ENCODE measurements around the gene SUV39H2. TPM values are rescaled to one million over a fixed set of nuclear protein-coding genes. Genes with fewer than 3 reads are reported as not detected.

Gene SUV39H2, protein sequence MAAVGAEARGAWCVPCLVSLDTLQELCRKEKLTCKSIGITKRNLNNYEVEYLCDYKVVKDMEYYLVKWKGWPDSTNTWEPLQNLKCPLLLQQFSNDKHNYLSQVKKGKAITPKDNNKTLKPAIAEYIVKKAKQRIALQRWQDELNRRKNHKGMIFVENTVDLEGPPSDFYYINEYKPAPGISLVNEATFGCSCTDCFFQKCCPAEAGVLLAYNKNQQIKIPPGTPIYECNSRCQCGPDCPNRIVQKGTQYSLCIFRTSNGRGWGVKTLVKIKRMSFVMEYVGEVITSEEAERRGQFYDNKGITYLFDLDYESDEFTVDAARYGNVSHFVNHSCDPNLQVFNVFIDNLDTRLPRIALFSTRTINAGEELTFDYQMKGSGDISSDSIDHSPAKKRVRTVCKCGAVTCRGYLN
- total RNA-seq = 1 to 10 TPM; 5.6 to 7.9 TPM
- long read RNA-seq, partial matches to known transcripts = 2 of 7 reads
- long read RNA-seq, other reads (novel, unspliced or antisense) = 2 of 7 reads

GRCh38 chr10:14878266-14879123 lies at the start of gene SUV39H2:
Gene SUV39H2, plus strand, starts transcription at chr10:14878866. Its CDS starts 23 bp downstream, at chr10:14878889.
- DNase-seq (peak; percentile 92 to 95), ATAC-seq (peak; percentile 94)
- intact Hi-C loops (cut with DNase I, micrococcal nuclease) = no loop called here

DNA sequence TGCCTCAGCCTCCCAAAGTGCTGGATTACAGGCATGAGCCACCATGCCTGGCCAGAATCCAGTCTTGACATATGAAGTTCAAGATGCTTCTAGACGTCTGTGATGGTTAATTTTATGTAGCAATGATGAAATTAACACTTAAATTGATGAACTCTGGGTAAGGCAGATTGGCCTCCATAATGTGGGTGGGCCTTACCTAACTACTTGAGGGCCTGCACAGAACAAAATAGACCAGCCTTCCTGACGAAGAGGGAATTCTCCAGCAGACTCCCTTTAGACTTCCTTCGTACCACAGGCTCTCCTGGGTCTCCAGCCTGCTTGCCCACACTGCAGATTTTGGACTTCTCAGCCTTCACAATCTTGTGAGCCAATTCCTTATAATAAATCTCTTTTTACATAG lies 45.6 kb upstream of the SUV39H2 start:
- ATAC-seq (no peak), DNase-seq (no peak)
- intact Hi-C loops (cut with DNase I, micrococcal nuclease) = no loop called here

GRCh38 chr10:14836208-14836607 lies 42.5 kb upstream of the SUV39H2 start:
- no peak for ATAC-seq
- intact Hi-C loops (cut with DNase I, micrococcal nuclease) = no loop called here

DNA sequence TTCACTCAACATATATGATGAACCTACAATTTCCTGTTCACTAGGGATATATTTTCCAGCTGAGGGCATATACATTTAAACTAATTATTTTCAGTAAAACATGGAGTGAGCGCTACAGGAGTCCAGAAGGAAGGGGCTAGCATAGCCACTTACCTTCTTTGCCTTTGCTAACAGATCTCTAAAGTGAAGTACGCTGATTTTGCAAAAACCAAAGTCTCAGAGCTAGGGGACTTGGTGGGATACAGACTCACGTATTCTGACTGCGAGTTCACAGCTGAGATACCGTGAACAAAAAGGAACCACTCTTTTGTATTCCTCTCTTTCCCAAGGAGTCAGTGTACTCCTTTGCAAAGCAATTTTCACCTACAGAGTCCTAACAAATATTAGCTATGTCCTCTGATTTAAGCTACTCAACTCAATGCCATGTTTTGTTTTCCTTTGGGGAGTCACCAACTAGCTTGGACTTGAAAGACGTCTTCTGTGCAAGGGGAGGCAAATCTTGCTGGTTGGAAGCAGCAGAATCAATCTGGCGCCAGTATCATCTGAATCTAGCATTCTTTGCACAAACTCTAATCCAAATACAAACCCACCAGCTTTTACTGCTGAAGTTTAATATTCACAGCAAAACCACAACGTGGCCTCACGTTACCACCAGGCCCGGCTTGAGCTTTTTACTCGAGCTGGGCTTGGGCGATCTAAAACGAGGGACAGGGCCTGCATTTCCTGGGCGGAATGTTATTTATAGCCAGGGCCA lies 41.5 kb upstream of the SUV39H2 start:
- DNase-seq = no peak
- intact Hi-C loops (cut with DNase I, micrococcal nuclease) = no loop called here
- ATAC-seq = no peak

More at GRCh38 chr10:14836208-14836607, 42.5 kb upstream of the SUV39H2 start:
- no peak for DNase-seq

GRCh38 chr10:14837757-14838581 lies 40.7 kb upstream of the SUV39H2 start, which contains the start of the genes CDNF, HSPA14 and MSANTD7:
Gene CDNF, minus strand, starts transcription at chr10:14838037. Its CDS starts 91 bp downstream, at chr10:14837946.
Gene HSPA14, plus strand, starts transcription at chr10:14838306. Its CDS starts 97 bp downstream, at chr10:14838403.
Gene MSANTD7, plus strand, starts transcription at chr10:14838306. Its CDS starts 3,979 bp downstream, at chr10:14842285.
- ATAC-seq = peak; percentile 91
- peak; percentile 99 for DNase-seq
- intact Hi-C loops (cut with DNase I, micrococcal nuclease) = no loop called here

DNA sequence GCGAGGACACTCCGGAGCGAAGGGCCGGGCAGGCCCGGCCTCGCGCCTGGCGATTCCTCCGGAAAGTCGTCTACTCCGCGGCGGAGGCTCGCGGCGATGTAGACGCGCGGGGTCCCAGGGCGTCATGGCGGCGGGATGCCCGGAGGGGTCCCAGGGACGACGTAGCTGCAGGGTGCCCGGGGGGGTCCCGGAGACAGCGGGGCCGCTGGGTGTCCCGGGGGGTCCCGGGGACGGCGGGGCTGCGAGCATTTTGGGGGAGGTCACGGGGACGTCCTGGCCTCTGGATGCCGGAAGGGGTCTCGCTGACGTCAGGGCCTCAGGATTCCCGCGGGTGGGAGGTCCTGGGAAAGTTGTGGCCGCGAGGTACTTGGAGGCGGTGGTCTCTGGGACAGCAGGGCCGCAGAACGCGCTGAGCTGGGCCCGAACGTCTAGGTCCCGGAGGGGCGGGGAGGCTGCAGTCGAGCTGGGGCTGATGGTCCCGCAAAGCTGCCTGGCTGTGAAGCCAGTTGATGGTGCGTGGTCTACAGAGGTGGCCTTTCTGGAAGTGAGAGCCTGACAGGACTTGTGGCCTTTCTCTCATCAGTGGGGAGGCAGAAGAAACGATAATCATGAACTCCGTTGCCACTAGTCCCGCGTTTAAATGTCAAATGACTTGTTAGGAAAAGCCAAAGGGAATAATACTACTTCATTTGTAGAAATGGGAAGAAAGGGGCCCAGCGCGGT lies 39.9 kb upstream of the SUV39H2 start:
- peak; percentile 34 for ATAC-seq
- DNase-seq = peak; percentile 49 to 50
- intact Hi-C loops (cut with DNase I, micrococcal nuclease) = no loop called here

GRCh38 chr10:14839305-14839695 lies 39.4 kb upstream of the SUV39H2 start:
- peak; percentile 21 for ATAC-seq
- DNase-seq = peak; percentile 39 to 49
- intact Hi-C loops (cut with DNase I, micrococcal nuclease) = no loop called here

- intact Hi-C loops (cut with DNase I, micrococcal nuclease) = no loop called here
Observed at GRCh38 chr10:14840178-14840577, 38.5 kb upstream of the SUV39H2 start.

GRCh38 chr10:14843327-14843988 lies 35.2 kb upstream of the SUV39H2 start:
- intact Hi-C loops (cut with DNase I, micrococcal nuclease) = no loop called here
- DNase-seq (no peak), ATAC-seq (no peak)

More at GRCh38 chr10:14840178-14840577, 38.5 kb upstream of the SUV39H2 start:
- no peak for DNase-seq
- no peak for ATAC-seq

GRCh38 chr10:14844948-14845347 lies 33.7 kb upstream of the SUV39H2 start:
- ATAC-seq (no peak), DNase-seq (no peak)
- intact Hi-C loops (cut with DNase I, micrococcal nuclease) = no loop called here

- intact Hi-C loops (cut with DNase I, micrococcal nuclease) = no loop called here
- ATAC-seq (no peak), DNase-seq (no peak)
Observed at GRCh38 chr10:14852236-14852635, 26.4 kb upstream of the SUV39H2 start.

DNA sequence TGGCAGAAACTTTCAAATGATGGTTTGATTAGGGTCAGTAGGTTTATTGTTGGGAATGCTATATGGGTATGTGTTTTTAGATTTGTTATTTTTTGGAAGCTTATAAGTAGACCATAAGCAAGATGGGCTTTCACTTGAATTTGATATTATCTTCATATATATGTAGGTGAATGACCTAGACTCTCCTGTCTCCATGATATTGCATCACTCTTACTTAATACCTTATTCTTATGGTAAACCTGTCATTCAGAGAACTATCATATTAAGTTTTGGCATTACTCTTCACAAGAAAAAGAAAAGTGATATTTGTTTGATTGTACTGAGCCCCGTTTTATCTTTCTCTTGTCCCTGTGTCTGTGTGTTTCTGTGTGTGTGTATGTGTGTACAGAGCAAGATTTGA lies 23.2 kb upstream of the SUV39H2 start:
- ATAC-seq (no peak), DNase-seq (no peak)
- intact Hi-C loops (cut with DNase I, micrococcal nuclease) = no loop called here

DNA sequence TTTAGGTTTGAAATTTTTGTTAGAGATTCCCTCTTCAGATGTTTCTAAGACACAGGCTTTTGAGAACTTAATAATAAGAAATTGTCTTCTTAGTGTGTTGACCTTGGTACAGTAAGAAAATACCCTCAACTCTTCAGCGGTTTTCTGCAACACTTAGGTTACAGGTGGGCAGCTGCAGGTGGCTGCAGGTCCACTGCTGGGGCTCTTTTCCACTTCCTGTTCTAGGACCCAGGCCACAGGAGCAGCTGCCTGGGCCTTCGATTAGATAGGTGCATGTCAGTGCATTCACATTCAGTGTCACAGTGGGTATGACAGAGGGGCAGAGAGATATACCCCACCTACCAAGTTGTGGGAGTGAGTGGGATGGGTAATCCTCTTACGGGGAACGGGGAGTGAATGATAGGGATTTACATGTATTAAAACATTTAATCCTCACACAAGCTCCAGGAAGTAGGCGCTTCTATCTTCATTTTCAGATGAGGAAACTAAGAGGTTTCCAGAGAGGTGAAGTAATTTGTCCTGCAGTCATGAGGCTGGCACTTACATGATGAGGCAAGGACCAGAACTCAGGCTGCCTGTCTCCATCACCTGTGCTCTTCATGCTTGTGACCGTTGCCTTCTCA lies 20.2 kb upstream of the SUV39H2 start:
- DNase-seq (no peak), ATAC-seq (no peak)
- intact Hi-C loops (cut with DNase I, micrococcal nuclease) = no loop called here

GRCh38 chr10:14859043-14859442 lies 19.6 kb upstream of the SUV39H2 start:
- DNase-seq = no peak
- intact Hi-C loops (cut with DNase I, micrococcal nuclease) = no loop called here
- ATAC-seq = no peak

DNA sequence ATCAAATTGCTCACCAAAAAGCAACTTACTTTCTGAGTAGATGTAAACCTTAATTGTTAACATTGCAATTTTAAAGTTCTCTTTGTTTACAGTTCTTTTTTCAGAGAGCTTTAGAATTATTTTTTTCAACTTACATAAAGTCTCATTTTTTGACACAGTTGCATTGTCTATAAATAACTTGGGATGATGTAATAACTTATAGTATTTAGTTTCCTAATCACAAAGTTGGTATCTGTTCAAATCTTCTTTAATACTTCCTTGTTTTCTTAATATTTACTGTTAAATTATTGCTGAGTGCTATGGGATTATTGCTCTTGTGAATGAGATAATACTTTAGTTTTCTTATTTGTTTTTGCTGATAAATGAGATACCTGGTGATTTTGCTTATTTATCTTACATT lies 18.9 kb upstream of the SUV39H2 start:
- ATAC-seq = no peak
- intact Hi-C loops (cut with DNase I, micrococcal nuclease) = no loop called here
- DNase-seq = no peak

DNA sequence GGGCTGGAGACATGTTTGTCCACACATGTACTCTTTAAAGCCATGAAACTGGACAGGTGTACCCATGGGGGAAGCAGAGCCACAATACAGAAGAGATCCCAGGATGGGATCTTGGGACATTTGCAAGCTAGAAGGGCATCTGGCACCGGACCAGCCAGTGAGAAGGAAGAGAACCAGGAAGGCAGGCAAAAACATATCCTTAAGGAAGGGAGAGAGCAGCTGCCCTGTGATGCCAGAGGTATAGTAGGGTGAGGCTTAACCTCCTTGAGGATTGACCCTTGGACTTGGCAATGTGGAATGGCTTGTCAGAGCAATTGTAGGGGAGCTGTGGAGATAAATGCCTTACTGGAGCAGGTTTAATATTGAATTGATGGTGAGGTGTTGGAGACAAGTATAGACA lies 17.9 kb upstream of the SUV39H2 start:
- peak; percentile 83 to 88 for DNase-seq
- intact Hi-C loops (cut with DNase I, micrococcal nuclease) = no loop called here
- peak; percentile 99 for ATAC-seq
